ENCODE results near the gene PSMC3. TPM values are rescaled to one million over a fixed set of nuclear protein-coding genes. Genes with fewer than 3 reads are reported as not detected.

Gene PSMC3
- total RNA-seq, 1 experiment from 2014 or later: 358 TPM

DNA sequence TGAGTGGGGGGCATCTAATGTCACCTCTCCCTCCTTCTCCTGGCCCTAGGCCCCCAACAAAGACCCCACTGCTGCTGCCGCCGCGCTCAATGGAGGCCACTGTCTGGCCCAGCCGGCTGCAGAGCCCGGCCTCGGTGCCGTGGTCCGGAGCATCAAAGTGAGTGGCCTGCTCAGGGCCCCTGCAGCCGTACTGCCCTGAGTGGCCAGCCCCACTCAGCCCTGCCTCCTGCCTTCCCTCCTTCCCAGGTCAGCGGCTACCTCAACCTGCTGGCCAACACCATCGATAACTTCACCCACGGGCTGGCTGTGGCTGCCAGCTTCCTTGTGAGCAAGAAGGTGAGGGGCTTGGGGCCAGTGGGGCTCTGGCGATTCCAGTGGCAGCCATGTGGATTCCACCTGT lies 12.9 kb downstream of the PSMC3 start:
- Histone ChIP-seq H3K9me3 (replicated peaks) (no peaks in the 10 kb centered on the region), H3K27me3 (replicated peaks) (no peaks in the 10 kb centered on the region), H3K4me1 (replicated peaks) (peaks cover 43% of the 10 kb centered on the region), H3K36me3 (peaks cover 73% of the 10 kb centered on the region), H3K27ac (no peak overlapping the region), H3K4me3 (no peak overlapping the region)
- no peak for DNase-seq (ENCODE audit: low read depth in 1 of 2, low spot score in 2 of 2)

DNA sequence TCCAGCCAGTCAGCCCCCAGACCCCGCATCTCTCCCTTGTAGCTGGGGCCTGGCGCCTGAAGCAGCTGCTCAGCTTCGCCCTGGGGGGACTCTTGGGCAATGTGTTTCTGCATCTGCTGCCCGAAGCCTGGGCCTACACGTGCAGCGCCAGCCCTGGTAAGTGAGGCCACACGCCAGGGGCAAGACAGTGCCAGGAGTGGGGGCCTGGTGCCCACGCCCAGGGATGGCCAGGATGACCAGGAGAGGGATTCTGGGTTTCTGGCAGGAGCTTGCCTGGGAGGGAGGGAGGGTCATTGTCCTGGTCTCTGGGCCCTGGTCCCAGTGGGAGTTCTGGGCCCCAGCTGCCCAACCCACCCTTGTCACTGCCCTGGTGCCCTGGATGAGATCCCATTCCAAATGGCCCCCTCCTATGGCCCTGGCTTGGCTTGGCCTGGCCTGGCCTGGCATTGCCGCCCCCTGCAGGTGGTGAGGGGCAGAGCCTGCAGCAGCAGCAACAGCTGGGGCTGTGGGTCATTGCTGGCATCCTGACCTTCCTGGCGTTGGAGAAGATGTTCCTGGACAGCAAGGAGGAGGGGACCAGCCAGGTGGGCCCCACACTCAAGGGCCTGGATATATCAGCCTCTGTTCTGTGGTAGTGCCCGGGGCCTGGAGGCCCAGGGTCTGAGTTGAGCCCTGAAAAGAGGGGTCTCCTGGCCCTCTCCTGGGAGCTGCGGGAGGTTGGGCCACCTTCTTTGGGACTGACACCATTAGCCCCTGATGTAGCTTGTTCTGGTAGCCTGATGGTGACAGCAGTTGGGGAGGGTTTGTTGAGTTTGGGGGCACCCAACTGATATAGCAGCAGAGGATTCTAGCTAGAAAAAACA lies 14.1 kb downstream of the PSMC3 start:
- peak in 1 of 2 experiments; percentile 70 for DNase-seq (ENCODE audit: low read depth in 1 of 2, low spot score in 2 of 2)
- H3K4me3 ChIP-seq: no peak overlapping the region
- no peaks in the 10 kb centered on the region for H3K9me3 ChIP-seq (replicated peaks)
- H3K4me1 ChIP-seq (replicated peaks): peaks cover 46% of the 10 kb centered on the region
- H3K27ac ChIP-seq: no peak overlapping the region
- peaks cover 61% of the 10 kb centered on the region for H3K36me3 ChIP-seq
- no peaks in the 10 kb centered on the region for H3K27me3 ChIP-seq (replicated peaks)

DNA sequence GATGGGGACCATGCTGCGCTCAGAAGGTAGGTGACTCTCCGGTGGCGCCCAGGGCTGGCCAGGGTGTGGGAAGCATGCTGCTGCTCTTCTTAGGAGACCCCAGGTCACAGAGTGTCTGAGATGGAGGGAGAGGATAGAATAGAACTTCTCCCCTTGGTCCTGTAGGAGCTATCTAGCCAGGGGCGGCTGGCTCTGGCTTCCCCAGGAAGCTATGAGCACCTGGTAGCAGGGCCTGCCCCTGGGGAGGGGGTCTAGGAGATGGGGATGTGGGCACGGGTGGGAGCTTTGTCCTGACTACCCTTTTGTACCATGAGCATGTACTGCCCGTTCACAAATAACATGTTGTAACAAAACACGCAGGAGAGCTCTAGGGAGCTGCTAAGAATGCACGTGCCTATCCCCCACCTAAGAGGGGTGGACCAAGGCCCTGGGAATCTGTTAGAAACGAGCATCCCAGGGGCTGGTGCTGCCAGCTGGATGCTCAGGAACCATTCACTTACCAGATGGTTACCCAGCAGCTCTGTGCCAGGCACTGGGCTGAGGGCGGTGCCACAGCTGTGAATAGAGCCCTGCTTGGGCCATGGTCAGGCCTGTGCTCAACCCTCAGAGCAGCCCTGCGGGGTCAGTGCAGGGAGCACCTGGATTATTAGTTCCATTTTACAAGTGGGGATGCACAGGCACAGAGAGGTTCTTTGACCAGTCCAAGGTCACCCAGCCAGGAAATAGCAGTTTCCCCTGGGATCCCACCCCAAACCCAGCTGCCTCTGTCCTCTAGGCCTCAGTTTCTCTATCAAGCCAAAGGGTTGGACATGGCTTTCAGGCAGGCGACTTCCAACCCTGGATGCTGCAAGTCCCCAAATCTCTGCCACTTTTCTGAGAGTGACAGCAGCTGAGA lies 15.6 kb downstream of the PSMC3 start:
- DNase-seq (ENCODE audit: low read depth in 1 of 2, low spot score in 2 of 2): no peak
- no peak overlapping the region for H3K4me3 ChIP-seq
- peaks cover 32% of the 10 kb centered on the region for H3K4me1 ChIP-seq (replicated peaks)
- H3K36me3 ChIP-seq: peaks cover 51% of the 10 kb centered on the region
- H3K27ac ChIP-seq: no peak overlapping the region
- H3K9me3 ChIP-seq (replicated peaks): no peaks in the 10 kb centered on the region
- H3K27me3 ChIP-seq (replicated peaks): no peaks in the 10 kb centered on the region

DNA sequence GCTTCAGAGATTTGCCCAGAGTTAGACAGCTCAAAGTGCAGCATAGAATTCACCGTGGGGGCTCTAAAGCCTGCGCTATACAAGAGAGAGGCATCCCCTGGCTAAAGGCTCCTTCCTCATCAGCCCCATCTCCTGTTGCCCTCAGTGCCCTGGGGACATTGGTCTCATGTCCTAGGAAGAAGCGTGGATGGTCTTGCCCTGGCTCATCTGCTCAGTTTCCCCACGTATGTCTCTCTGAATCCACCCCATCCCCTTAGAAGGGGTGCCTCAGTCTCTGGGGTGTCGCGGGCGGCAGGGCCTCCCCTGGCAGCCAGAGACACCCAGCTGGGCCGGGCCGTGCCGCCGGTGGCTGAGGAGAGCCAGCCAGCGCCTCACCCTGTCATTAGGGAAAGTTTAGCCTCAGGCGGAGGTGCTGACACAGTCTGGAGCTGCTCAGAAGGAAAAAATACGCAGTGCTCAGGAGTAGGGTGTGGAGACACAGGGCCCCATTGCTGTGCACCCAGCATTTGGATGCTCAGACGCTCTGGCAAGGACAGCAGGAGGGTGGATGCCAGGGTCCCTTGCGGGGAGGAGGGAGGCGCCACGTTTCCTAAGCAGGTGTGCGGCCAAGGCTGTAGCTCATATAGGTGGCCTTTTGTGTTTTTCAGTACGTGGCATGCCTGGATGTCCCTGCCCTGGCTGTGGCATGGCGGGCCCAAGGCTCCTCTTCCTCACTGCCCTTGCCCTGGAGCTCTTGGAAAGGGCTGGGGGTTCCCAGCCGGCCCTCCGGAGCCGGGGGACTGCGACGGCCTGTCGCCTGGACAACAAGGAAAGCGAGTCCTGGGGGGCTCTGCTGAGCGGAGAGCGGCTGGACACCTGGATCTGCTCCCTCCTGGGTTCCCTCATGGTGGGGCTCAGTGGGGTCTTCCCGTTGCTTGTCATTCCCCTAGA lies 16.5 kb downstream of the PSMC3 start:
- no peaks in the 10 kb centered on the region for H3K9me3 ChIP-seq (replicated peaks)
- H3K4me3 ChIP-seq: peak overlapping the region; percentile 65
- H3K36me3 ChIP-seq: peaks cover 42% of the 10 kb centered on the region
- DNase-seq (ENCODE audit: low read depth in 1 of 2, low spot score in 2 of 2): no peak
- H3K27ac ChIP-seq: peak overlapping the region; percentile 63
- H3K4me1 ChIP-seq (replicated peaks): peaks cover 27% of the 10 kb centered on the region
- H3K27me3 ChIP-seq (replicated peaks): no peaks in the 10 kb centered on the region

DNA sequence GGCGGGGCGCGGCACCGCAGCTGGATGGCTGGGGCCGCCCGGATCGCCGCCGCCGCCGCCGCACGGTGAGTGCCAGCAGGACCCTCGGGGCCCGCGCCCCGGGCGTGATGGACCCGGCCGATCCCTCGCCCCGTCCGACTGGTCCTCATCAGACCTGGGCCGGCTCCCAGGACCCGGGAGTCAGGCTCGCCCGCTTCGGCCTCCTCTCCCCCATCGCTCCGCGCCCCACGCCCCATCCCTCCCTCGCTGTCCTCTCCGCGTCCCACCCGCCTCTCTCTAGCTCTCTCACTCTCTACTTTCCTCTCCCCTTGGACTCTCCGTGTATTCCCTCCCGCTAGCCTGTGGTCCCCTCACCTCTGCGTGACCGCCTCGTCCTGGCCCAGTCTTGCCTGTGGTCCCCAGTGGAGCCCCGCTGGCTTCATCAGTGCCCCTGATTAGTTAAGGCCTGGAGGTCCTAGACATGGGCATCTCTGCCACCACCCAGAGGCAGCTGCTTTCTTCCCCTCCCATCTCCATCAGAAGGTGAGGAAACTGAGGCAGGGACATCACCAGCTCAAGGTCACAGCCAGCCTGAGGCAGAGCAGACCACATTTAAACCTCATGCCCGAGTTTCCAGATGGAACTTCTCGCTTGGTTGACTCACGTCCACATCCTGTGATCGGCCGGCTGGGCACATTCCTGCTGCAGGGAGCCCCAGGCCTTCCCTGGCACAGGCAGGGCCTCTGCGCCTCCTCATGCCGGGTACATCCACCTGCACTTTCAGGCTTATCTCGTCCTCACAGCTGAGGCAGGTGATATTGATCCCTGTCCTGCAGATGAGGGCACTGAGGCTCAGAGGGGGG lies 17.4 kb downstream of the PSMC3 start:
- H3K36me3 ChIP-seq: peaks cover 33% of the 10 kb centered on the region
- peak overlapping the region; percentile 65 for H3K4me3 ChIP-seq
- H3K4me1 ChIP-seq (replicated peaks): peaks cover 24% of the 10 kb centered on the region
- H3K9me3 ChIP-seq (replicated peaks): no peaks in the 10 kb centered on the region
- peak; percentile 65 to 81 for DNase-seq (ENCODE audit: low read depth in 1 of 2, low spot score in 2 of 2)
- no peaks in the 10 kb centered on the region for H3K27me3 ChIP-seq (replicated peaks)
- H3K27ac ChIP-seq: peak overlapping the region; percentile 63

DNA sequence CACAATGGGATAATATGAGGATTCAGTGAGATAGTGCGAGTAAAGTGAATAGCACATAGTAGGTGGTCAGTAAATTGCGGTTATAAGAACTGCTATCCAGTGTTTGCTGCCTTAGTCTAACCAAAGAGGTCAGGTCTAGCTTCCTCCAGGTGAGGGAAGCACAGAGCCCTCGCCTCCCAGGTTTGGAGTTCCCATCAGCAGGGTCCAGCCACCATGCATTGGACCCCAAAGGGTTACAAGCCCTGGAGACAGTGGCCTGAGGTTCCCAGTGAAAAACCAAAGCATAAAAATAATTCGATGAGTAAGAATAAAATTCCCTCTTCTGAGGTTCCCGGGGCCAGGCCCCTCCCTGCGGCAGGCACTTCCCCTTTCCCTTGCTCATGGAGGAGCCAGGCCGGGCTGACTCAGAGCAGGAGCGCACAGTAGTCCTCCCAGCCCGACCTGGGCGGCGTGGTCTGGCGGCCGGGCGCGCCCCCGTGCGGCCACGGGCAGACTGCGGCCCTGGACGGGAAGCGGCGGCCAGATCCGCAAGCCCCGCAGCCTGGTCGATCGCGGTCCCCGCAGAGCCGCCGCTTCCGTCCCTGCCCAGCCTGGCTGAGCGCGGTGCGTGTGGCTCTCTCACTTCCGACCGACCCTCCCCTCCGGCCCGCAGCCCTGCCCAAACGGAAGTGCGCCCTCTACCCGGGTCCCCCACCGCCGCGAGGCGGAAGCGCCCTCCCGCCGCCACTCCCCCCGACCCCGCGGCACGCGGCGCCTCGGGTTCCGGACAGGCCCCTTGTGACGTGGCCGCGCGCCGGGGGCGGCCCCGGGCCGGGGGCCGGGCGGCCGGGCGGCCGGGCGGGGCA lies 18.3 kb downstream of the PSMC3 start, which contains the start of gene SLC39A13:
Gene SLC39A13, plus strand, starts transcription at position 845 of the 845 bp plus-strand sequence. CDS start 1,505 bp downstream, outside the sequence.
- Histone ChIP-seq H3K4me3 (peak within 1 kb of the TSS; percentile 65), H3K4me1 (replicated peaks) (peaks cover 24% of the 10 kb centered on the region), H3K9me3 (replicated peaks) (no peaks in the 10 kb centered on the region), H3K36me3 (peaks cover 24% of the 10 kb centered on the region), H3K27ac (peak within 1 kb of the TSS; percentile 82), H3K27me3 (replicated peaks) (no peaks in the 10 kb centered on the region)
- DNase-seq (ENCODE audit: low read depth in 1 of 2, low spot score in 2 of 2): peak; percentile 96 to 97

DNA sequence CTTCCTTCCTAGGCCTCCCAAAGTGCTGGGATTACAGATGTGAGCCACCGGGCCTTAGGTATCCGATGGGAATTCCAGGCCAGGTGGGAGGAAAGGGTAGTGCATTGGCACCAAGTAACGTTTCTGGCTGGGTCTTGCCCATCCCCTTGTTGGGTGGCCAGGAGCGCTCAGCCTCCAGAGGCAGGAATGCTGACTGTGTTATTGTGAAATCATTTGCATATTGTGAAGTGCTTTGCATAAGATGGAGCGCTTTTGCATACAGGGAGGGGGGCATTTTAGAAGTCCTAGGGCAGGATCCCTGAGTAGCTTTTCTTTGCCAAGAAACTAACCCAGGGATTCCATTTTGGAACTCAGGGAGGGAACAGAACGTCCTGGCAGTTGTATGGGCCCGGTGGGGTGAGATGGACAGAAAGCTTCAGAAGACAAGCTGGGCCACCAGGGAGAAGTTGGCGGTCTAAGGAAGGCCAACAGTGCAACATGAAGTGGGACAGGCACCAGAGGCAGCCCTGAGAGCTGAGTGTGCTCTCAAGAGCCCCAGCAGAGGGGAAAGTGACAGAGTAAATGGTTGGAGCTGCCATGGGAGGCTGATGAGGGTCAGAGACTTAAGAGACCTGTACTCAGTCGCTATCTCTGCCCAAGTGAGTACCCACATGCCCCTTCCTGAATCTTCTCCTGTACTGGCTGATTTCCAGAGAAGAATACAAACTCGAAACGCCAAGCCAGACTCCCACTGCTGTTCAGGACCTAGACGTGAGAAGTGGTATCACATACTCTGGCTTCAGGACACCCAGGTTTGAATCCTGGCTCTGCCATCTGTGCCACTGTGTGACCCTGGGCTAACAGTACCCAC lies 19.1 kb downstream of the PSMC3 start:
- Histone ChIP-seq H3K4me1 (replicated peaks) (peaks cover 24% of the 10 kb centered on the region), H3K27me3 (replicated peaks) (no peaks in the 10 kb centered on the region), H3K27ac (peak overlapping the region; percentile 82), H3K9me3 (replicated peaks) (no peaks in the 10 kb centered on the region), H3K4me3 (peak overlapping the region; percentile 65), H3K36me3 (peaks cover 21% of the 10 kb centered on the region)
- no peak for DNase-seq (ENCODE audit: low read depth in 1 of 2, low spot score in 2 of 2)

DNA sequence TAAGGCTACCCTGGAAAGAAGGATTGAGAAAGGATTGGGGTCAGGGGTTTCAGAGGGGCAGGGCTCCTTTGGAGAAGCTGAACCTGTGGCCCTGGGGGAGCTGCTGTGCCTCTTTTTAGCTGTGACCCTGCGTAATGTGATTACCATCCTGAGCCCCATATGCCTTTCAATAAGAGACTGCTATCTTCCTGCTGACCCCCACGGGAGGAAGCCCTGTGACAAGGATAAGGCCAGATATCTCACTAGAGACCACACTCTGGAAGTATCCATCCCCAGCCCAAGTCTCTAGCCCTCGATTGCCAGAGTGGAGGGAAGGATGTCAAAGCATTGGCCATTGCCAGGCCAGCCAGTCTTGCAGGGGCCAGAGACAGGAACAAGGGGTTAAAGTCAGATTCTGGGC lies 22.7 kb downstream of the PSMC3 start:
- Histone ChIP-seq H3K27me3 (replicated peaks) (no peaks in the 10 kb centered on the region), H3K36me3 (no peaks in the 10 kb centered on the region), H3K27ac (no peak overlapping the region), H3K4me3 (no peak overlapping the region), H3K9me3 (replicated peaks) (no peaks in the 10 kb centered on the region), H3K4me1 (replicated peaks) (peaks cover 10% of the 10 kb centered on the region)
- no peak for DNase-seq (ENCODE audit: low read depth in 1 of 2, low spot score in 2 of 2)

DNA sequence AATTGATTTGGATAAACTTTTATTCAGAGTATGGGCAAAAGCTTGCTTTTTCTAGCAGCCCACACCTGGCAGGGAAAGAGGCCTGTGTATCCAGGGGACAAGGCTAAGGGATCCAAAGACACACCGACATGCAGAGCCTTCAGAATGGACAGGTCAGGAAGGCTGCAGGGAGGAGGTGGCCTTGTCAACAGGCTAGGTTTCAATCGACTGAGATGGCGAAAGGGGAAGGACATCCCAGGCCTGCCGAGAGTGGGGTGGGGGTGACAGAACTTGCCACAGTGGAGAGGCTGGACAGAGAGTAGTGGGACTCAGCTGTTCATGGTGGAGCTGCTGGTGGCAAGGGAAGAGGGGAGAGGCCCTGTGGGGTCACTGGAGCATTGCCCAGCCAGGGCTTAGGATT lies 23.1 kb downstream of the PSMC3 start:
- H3K4me1 ChIP-seq (replicated peaks): peaks cover 10% of the 10 kb centered on the region
- no peaks in the 10 kb centered on the region for H3K36me3 ChIP-seq
- no peak for DNase-seq (ENCODE audit: low read depth in 1 of 2, low spot score in 2 of 2)
- H3K9me3 ChIP-seq (replicated peaks): no peaks in the 10 kb centered on the region
- no peak overlapping the region for H3K4me3 ChIP-seq
- no peaks in the 10 kb centered on the region for H3K27me3 ChIP-seq (replicated peaks)
- no peak overlapping the region for H3K27ac ChIP-seq

DNA sequence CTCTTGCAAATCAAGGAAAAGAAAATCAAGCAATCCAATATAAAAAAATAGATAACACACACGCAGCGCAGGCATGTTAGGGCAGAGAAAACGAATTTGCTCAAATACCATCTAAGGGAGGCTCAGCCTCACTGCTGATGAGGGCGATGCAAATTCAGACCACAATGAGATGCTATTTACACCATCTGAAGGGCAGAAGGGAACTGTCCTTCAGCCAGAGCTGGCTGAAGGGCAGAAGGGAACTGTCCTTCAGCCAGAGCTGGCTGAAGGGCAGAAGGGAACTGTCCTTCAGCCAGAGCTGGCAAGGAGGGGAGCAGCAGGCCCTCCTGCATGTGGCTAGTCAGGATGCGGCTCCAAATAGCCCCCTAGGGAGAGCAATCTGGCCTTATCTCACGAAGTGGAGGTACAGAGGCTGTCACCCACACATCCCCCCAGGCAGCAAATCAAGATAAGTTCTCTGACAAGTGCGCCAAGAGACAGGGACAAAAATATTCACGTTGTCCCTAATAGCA lies 25.4 kb downstream of the PSMC3 start:
- Histone ChIP-seq H3K4me3 (no peak overlapping the region), H3K27ac (no peak overlapping the region), H3K27me3 (replicated peaks) (no peaks in the 10 kb centered on the region), H3K36me3 (no peaks in the 10 kb centered on the region), H3K9me3 (replicated peaks) (no peaks in the 10 kb centered on the region), H3K4me1 (replicated peaks) (0 out of 2 replicates have a peak, but pooled peaks cover 3% of the 10 kb centered on the region)
- DNase-seq (ENCODE audit: low read depth in 1 of 2, low spot score in 2 of 2): no peak
